Tibial nerve (tissue), 4 donors: ENCODE measurements around the gene LIG3. TPM values are rescaled to one million over a fixed set of nuclear protein-coding genes. Genes with fewer than 3 reads are reported as not detected.
A peak's percentile ranks its signal among the peaks of the same experiment; 100 is the strongest.
"Not testable (repeated sequence)": the region's sequence is repeated elsewhere in the genome, so short reads cannot be mapped to it uniquely, and the experiment has no call there.

Experiments
- DNase-seq, 2 donors: peaks; one replicate each; pipeline ENCODE4 v3.0.0-alpha.2; 2019; ENCODE audit warnings: low spot score in 2 of 2
- H3K27ac ChIP-seq, 4 donors: fragments of 200-600 bp; sonication (generic) in 3 of 4; one replicate each; pipeline ENCODE4 v1.5.1; 2017 to 2019; ENCODE audit warnings: mild to moderate bottlenecking in 1 of 4
- H3K27me3 ChIP-seq, 2 donors: fragments of 200-600 bp; sonication (generic) in 1 of 2; one replicate each; pipeline versions ENCODE4 v1.5.1 to v1.6.0; 2017 to 2019
- H3K36me3 ChIP-seq, 3 donors: fragments of 200-600 bp; sonication (generic); one replicate each; pipeline ENCODE4 v1.5.1; 2018 to 2019
- H3K4me1 ChIP-seq, 4 donors: fragments of 200-600 bp; sonication (generic) in 3 of 4; one replicate each; pipeline ENCODE4 v1.5.1; 2017 to 2019
- H3K4me3 ChIP-seq, 4 donors: fragments of 200-600 bp; sonication (generic) in 3 of 4; one replicate each; pipeline ENCODE4 v1.5.1; 2017 to 2019; ENCODE audit warnings: mild to moderate bottlenecking in 1 of 4, moderate library complexity in 1 of 4
- H3K9me3 ChIP-seq, 4 donors: fragments of 200-600 bp; sonication (generic) in 3 of 4; one replicate each; pipeline ENCODE4 v1.5.1; 2017 to 2019
- EP300 ChIP-seq, 2 donors: sonication (generic); formaldehyde crosslinking; IDR thresholded peaks; one replicate each; pipeline ENCODE4 v1.6.1; 2017; ENCODE audit warnings: antibody characterized with exemption in 2 of 2, mild to moderate bottlenecking in 1 of 2
- POLR2A ChIP-seq, 2 donors: fragments of 450-650 bp; IDR thresholded peaks; one replicate each; pipeline ENCODE4 v1.6.1; 2017; ENCODE audit warnings: antibody characterized with exemption in 2 of 2, mild to moderate bottlenecking in 2 of 2, moderate library complexity in 2 of 2
- WGBS, 2 donors: methylation state at CpG; one replicate each; pipeline ENCODE4 v1.1.5; 2018; 5-methylcytosine and 5-hydroxymethylcytosine counted together
- total RNA-seq, 4 donors: library from RNA; depleted of rRNA; stranded (reverse); fragments of >200 nt; gene quantifications; one replicate each; pipeline ENCODE4 v1.1.0, GENCODE V29; 2016
- TF ChIP-seq, protein P1 (sequence below), 5 experiments: fragments of 200-600 bp in 3 of 5; fragments of 450-650 bp in 2 of 5; sonication (generic) in 3 of 5; IDR thresholded peaks; one replicate each; pipeline ENCODE4 v1.5.1; 2016 to 2019; ENCODE audit warnings: antibody characterized with exemption in 5 of 5, mild to moderate bottlenecking in 3 of 5, moderate library complexity in 2 of 5

LIG3 gene
- total RNA-seq, 4 donors from 2014 or later: 15.3 to 42.6 (median 37.0) TPM

DNA sequence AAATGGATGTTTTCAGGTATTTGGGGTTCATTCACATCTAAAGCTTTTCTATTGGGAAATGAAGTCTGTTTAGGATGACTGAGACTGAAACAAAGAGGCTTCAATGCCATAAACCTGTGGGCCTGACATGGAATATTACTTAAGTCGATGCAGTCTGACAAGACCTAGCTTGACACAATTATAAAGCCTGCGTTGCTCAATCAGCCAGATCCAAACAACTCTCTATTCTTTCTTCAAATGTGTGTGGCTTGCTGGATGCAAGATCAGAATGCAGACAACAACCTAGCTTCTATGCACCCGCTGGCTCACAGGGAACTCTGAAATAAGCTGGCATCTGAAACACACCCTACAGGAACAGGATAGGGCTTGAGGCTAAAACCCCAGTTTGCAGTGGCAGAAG lies 43.2 kb downstream of the LIG3 start:
- H3K4me1 ChIP-seq: peaks cover 0 to 24% (median 3%) of the 10 kb centered on the region in 4 donors
- H3K27ac ChIP-seq: peak overlapping the region in 3 of 4 donors; percentile 41 to 85 (median 75)
- DNase-seq: no peak
- H3K4me3 ChIP-seq: no peak overlapping the region
- no peak for TF ChIP-seq EP300 (IDR thresholded peaks at IDR 0.05)
- H3K27me3 ChIP-seq: no peaks in the 10 kb centered on the region
- WGBS, 2 donors: 59 to 68% methylated on average over 3 of the region's 3 CpGs
- H3K9me3 ChIP-seq: no peaks in the 10 kb centered on the region
- peaks cover 0 to 41% (median 3%) of the 10 kb centered on the region in 3 donors for H3K36me3 ChIP-seq

DNA sequence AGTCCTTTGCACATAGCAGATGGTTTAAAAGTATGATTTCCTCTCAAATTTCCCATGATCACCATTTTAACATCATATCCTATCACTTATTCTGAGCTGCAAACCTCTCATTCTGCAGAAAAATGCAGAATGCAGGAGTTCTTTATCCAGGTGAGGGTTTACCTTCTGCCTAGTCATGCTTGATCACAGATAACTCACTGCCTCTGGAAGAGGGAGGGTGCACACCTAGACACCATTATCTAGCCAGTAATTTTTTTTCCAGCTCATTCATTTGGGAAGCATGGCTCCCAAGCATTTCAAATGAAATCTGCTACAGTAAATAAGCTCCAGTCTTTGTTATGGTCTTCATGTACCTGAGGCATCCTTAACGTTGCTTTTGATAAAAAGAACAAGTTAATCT lies 45.2 kb downstream of the LIG3 start:
- no peak for DNase-seq
- H3K4me3 ChIP-seq: no peak overlapping the region
- WGBS, 2 donors: 68 to 70% methylated on average over 1 of the region's 1 CpG
- H3K4me1 ChIP-seq: peaks cover 0 to 28% (median 3%) of the 10 kb centered on the region in 4 donors
- H3K27ac ChIP-seq: no peak overlapping the region
- no peaks in the 10 kb centered on the region for H3K9me3 ChIP-seq
- H3K36me3 ChIP-seq: peaks cover 0 to 26% (median 3%) of the 10 kb centered on the region in 3 donors
- no peaks in the 10 kb centered on the region for H3K27me3 ChIP-seq
- TF ChIP-seq POLR2A (IDR thresholded peaks at IDR 0.05): no peak
- TF ChIP-seq, protein P1, sequence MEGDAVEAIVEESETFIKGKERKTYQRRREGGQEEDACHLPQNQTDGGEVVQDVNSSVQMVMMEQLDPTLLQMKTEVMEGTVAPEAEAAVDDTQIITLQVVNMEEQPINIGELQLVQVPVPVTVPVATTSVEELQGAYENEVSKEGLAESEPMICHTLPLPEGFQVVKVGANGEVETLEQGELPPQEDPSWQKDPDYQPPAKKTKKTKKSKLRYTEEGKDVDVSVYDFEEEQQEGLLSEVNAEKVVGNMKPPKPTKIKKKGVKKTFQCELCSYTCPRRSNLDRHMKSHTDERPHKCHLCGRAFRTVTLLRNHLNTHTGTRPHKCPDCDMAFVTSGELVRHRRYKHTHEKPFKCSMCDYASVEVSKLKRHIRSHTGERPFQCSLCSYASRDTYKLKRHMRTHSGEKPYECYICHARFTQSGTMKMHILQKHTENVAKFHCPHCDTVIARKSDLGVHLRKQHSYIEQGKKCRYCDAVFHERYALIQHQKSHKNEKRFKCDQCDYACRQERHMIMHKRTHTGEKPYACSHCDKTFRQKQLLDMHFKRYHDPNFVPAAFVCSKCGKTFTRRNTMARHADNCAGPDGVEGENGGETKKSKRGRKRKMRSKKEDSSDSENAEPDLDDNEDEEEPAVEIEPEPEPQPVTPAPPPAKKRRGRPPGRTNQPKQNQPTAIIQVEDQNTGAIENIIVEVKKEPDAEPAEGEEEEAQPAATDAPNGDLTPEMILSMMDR (IDR thresholded peaks at IDR 0.05): no peak
- TF ChIP-seq EP300 (IDR thresholded peaks at IDR 0.05): no peak

DNA sequence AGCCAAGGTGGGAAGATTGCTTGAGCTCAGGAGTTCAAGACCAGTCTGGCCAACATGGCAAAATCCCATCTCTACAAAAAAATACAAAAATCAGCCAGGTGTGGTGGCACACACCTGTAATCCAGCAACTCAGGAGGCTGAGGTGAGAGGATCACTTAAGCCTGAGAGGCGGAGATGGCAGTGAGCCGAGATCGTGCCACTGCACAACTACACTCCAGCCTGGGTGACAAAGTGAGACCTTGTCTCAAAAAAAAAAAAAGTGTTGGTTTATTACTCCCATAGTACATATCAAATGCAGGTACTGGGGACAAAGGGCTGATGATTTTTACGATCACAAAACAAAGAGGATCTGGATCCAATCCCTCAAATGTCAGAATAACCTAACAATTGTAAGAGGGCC lies 47.8 kb downstream of the LIG3 start:
- Histone ChIP-seq H3K36me3 (peaks cover 0 to 22% (median 3%) of the 10 kb centered on the region in 3 donors), H3K4me1 (peaks cover 0 to 15% (median 0%) of the 10 kb centered on the region in 4 donors)
- H3K27me3 ChIP-seq, H3K4me3 ChIP-seq, DNase-seq, H3K27ac ChIP-seq, H3K9me3 ChIP-seq: not testable (repeated sequence)
- 84 to 93% methylated on average over 4 of the region's 4 CpGs for WGBS, 2 donors

DNA sequence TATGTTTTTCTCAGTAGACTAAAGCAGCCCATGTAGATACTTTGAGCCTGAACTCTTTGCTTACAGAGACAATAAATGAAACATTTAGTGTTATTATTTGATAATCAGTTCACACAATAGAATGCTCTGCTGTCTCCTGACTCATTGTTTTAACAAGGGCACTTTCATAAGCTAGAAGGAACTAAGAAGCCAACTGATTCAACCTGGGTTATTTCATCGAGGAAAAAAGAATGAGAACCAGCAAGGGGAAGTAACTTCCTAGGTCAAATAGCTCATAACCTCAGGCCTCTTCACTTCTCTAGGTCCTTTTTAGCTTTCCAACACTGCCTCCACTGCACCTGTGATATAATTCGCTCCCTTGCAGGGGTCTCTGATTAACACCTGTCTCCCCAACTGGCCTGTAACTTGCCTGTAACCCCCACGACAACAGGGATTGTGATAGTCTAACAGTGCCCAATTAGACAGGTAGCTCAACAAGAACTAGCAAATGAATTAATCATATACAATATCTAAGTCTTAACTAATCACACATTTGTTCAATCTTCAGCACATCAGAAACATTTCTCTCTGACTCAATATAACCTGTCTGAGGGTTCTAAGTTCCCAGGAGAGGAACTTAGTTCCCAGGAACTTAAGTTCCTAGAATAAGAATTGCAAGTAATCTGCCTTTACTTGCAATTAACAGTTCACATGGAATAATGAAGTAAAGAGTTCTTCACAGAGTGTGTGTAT lies 48.4 kb downstream of the LIG3 start:
- no peaks in the 10 kb centered on the region for H3K27me3 ChIP-seq
- DNase-seq: no peak
- WGBS, 2 donors: 76 to 80% methylated on average over 3 of the region's 3 CpGs
- peaks cover 0 to 9% (median 0%) of the 10 kb centered on the region in 4 donors for H3K4me1 ChIP-seq
- H3K9me3 ChIP-seq: no peaks in the 10 kb centered on the region
- H3K4me3 ChIP-seq: no peak overlapping the region
- H3K36me3 ChIP-seq: peaks cover 0 to 22% (median 3%) of the 10 kb centered on the region in 3 donors
- TF ChIP-seq, protein P1 (IDR thresholded peaks at IDR 0.05): no peak
- TF ChIP-seq POLR2A (IDR thresholded peaks at IDR 0.05) (no peak), EP300 (IDR thresholded peaks at IDR 0.05) (no peak)
- H3K27ac ChIP-seq: no peak overlapping the region

DNA sequence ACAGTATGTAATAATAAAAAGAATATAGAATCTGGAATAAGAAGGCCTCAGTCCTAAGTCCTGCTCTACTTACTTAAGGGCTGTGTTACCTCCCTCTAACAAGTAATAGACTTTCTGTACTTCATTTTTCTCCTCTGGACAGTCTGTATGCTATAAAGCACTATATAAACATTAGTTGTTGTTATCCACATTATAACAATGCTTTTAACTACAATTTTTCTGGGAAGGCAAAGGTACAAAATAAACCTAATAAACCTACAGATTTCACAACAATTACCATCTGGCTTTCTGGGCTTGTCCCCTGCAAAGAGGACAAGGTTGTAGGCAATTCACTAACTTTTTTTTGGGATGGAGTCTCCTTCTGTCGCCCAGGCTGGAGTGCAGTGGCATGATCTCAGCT lies 50.5 kb downstream of the LIG3 start:
- peaks cover 0 to 7% (median 3%) of the 10 kb centered on the region in 3 donors for H3K36me3 ChIP-seq
- peaks cover 0 to 7% (median 0%) of the 10 kb centered on the region in 4 donors for H3K4me1 ChIP-seq
- H3K27ac ChIP-seq: no peak overlapping the region
- 86 to 100% methylated on average over 1 of the region's 1 CpG for WGBS, 2 donors
- no peak overlapping the region for H3K4me3 ChIP-seq
- TF ChIP-seq EP300 (IDR thresholded peaks at IDR 0.05): no peak
- TF ChIP-seq POLR2A (IDR thresholded peaks at IDR 0.05): no peak
- TF ChIP-seq, protein P1 (IDR thresholded peaks at IDR 0.05): no peak
- no peaks in the 10 kb centered on the region for H3K27me3 ChIP-seq
- DNase-seq: no peak
- H3K9me3 ChIP-seq: no peaks in the 10 kb centered on the region

DNA sequence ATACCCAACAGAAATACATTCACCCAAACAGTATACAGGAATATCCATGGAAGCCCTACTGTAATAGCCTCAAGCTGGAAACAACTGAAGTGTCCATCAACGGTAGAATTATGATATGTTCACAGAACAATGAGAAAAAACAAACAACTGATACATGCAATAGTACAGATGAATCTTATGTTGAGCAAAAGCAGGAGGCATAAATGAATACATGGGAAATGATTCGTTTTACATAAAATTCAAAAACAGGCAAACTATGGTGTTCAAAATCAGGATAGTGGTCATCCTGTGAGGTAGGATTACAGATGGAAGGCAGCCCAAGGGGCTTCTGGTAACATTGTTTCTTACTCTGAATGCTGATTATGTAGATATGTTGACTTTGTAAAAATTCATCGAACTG lies 58.1 kb downstream of the LIG3 start:
- Histone ChIP-seq H3K27me3 (no peaks in the 10 kb centered on the region), H3K36me3 (no peaks in the 10 kb centered on the region), H3K4me1 (no peaks in the 10 kb centered on the region), H3K9me3 (no peaks in the 10 kb centered on the region), H3K27ac (no peak overlapping the region), H3K4me3 (no peak overlapping the region)
- 91 to 96% methylated on average over 3 of the region's 3 CpGs for WGBS, 2 donors
- no peak for DNase-seq
- no peak for TF ChIP-seq POLR2A (IDR thresholded peaks at IDR 0.05)
- no peak for TF ChIP-seq EP300 (IDR thresholded peaks at IDR 0.05)
